ENCODE results near the gene RPS27A.

DNA sequence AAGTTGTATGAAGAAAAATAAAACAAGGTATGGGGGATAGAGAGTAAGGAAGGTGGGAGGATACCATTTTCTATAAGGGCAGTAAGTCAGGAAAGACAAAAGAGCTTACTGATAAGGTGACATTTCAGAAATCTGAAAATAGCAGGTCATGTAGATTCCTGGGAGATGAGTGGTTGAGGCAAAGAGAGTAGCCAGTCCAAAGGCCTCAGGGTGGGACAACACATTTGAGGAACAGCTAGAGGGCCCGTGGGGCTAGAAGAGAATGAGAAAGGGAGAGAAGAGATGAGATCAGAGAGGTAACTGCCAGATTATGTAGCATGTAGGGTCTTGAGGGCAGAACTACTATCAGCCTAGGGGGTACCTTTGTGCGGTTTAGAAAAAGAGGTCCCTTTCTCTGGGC is 3.3 kb upstream of the RPS27A start:
- TF ChIP-seq POLR2AphosphoS5 (IDR thresholded peaks at IDR 0.05; ENCODE audit: low read depth, low read length) (no peak), SIN3A (IDR thresholded peaks at IDR 0.05; ENCODE audit: borderline replicate concordance, insufficient read depth, low read depth, low read length) (no peak), TCF7L2 (IDR thresholded peaks at IDR 0.05; ENCODE audit: low read depth, low read length) (no peak)
- TF ChIP-seq, protein P1, sequence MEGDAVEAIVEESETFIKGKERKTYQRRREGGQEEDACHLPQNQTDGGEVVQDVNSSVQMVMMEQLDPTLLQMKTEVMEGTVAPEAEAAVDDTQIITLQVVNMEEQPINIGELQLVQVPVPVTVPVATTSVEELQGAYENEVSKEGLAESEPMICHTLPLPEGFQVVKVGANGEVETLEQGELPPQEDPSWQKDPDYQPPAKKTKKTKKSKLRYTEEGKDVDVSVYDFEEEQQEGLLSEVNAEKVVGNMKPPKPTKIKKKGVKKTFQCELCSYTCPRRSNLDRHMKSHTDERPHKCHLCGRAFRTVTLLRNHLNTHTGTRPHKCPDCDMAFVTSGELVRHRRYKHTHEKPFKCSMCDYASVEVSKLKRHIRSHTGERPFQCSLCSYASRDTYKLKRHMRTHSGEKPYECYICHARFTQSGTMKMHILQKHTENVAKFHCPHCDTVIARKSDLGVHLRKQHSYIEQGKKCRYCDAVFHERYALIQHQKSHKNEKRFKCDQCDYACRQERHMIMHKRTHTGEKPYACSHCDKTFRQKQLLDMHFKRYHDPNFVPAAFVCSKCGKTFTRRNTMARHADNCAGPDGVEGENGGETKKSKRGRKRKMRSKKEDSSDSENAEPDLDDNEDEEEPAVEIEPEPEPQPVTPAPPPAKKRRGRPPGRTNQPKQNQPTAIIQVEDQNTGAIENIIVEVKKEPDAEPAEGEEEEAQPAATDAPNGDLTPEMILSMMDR (IDR thresholded peaks at IDR 0.05) = no peak
